Measurements from ENCODE around the gene SELENOT. TPM values are rescaled to one million over a fixed set of nuclear protein-coding genes. Genes with fewer than 3 reads are reported as not detected.

The SELENOT gene
- total RNA-seq, 1 experiment from 2014 or later = 48.3 TPM

- no peak for TF ChIP-seq NR2C2 (CRISPR knock-in tag; IDR thresholded peaks at IDR 0.05)
- TF ChIP-seq FOXP1 (CRISPR knock-in tag; IDR thresholded peaks at IDR 0.05; ENCODE audit: borderline replicate concordance) = peak; percentile 88
- no peak for TF ChIP-seq ZNF671 (CRISPR knock-in tag; IDR thresholded peaks at IDR 0.05)
- TF ChIP-seq GABPB1 (CRISPR knock-in tag; IDR thresholded peaks at IDR 0.05) = peak; percentile 62
- TF ChIP-seq ZMAT4 (CRISPR knock-in tag; IDR thresholded peaks at IDR 0.05) = no peak
- no peak for TF ChIP-seq NR3C1 (CRISPR knock-in tag; conservative IDR thresholded peaks at IDR 0.05; ENCODE audit: low read depth)
- peak; percentile 89 for TF ChIP-seq ZNF232 (CRISPR knock-in tag; IDR thresholded peaks at IDR 0.05)
- TF ChIP-seq, protein P1, sequence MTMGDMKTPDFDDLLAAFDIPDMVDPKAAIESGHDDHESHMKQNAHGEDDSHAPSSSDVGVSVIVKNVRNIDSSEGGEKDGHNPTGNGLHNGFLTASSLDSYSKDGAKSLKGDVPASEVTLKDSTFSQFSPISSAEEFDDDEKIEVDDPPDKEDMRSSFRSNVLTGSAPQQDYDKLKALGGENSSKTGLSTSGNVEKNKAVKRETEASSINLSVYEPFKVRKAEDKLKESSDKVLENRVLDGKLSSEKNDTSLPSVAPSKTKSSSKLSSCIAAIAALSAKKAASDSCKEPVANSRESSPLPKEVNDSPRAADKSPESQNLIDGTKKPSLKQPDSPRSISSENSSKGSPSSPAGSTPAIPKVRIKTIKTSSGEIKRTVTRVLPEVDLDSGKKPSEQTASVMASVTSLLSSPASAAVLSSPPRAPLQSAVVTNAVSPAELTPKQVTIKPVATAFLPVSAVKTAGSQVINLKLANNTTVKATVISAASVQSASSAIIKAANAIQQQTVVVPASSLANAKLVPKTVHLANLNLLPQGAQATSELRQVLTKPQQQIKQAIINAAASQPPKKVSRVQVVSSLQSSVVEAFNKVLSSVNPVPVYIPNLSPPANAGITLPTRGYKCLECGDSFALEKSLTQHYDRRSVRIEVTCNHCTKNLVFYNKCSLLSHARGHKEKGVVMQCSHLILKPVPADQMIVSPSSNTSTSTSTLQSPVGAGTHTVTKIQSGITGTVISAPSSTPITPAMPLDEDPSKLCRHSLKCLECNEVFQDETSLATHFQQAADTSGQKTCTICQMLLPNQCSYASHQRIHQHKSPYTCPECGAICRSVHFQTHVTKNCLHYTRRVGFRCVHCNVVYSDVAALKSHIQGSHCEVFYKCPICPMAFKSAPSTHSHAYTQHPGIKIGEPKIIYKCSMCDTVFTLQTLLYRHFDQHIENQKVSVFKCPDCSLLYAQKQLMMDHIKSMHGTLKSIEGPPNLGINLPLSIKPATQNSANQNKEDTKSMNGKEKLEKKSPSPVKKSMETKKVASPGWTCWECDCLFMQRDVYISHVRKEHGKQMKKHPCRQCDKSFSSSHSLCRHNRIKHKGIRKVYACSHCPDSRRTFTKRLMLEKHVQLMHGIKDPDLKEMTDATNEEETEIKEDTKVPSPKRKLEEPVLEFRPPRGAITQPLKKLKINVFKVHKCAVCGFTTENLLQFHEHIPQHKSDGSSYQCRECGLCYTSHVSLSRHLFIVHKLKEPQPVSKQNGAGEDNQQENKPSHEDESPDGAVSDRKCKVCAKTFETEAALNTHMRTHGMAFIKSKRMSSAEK (CRISPR knock-in tag; IDR thresholded peaks at IDR 0.05; ENCODE audit: borderline replicate concordance) = no peak
- TF ChIP-seq TEAD1 (CRISPR knock-in tag; IDR thresholded peaks at IDR 0.05) = no peak
- TF ChIP-seq FOXP4 (CRISPR knock-in tag; IDR thresholded peaks at IDR 0.05) = peak; percentile 81
- peak; percentile 65 for TF ChIP-seq ETV6 (CRISPR knock-in tag; IDR thresholded peaks at IDR 0.05)
- TF ChIP-seq ZBTB43 (CRISPR knock-in tag; IDR thresholded peaks at IDR 0.05) = peak; percentile 28; the same call in 1 of the 2 replicates
Measured at GRCh38 chr3:150603153-150603979, at the start of gene SELENOT (continued).

DNA sequence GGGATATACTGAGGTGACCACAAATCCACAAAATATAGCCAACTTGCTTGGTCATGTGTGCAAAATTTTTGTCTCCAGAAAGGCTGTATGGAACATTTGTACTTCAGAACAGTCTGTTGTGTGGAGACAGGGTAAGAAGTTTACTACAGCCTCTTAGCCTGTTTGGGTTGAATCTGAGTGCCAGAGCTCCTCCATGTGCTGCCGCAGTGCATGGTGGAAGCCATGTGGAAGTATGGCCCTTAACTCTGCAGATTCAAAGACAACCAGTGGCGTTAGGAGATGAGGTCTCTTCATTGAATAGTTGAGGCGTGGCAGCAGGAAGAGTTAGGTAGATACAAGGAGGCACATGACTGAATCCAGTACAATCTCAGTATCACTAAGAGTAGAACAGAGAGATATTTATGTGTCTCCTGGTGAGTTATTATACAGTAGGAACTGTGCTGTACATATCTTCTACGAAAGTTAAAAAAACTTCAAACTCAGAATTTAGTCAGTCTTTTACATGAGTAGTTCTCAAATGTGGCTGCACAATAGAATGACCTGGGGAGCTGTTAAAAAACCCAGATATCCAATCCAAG is 47.2 kb upstream of the SELENOT start:
- TF ChIP-seq, protein P2, sequence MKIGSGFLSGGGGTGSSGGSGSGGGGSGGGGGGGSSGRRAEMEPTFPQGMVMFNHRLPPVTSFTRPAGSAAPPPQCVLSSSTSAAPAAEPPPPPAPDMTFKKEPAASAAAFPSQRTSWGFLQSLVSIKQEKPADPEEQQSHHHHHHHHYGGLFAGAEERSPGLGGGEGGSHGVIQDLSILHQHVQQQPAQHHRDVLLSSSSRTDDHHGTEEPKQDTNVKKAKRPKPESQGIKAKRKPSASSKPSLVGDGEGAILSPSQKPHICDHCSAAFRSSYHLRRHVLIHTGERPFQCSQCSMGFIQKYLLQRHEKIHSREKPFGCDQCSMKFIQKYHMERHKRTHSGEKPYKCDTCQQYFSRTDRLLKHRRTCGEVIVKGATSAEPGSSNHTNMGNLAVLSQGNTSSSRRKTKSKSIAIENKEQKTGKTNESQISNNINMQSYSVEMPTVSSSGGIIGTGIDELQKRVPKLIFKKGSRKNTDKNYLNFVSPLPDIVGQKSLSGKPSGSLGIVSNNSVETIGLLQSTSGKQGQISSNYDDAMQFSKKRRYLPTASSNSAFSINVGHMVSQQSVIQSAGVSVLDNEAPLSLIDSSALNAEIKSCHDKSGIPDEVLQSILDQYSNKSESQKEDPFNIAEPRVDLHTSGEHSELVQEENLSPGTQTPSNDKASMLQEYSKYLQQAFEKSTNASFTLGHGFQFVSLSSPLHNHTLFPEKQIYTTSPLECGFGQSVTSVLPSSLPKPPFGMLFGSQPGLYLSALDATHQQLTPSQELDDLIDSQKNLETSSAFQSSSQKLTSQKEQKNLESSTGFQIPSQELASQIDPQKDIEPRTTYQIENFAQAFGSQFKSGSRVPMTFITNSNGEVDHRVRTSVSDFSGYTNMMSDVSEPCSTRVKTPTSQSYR (CRISPR knock-in tag; IDR thresholded peaks at IDR 0.05) = no peak
- no peak for TF ChIP-seq CREM (CRISPR knock-in tag; IDR thresholded peaks at IDR 0.05)
- TF ChIP-seq NR3C1 (CRISPR knock-in tag; conservative IDR thresholded peaks at IDR 0.05; ENCODE audit: low read depth) = no peak
- H3K27me3 Mint-ChIP-seq (ENCODE audit: low read depth) = no peaks in the 10 kb centered on the region
- DNase-seq (ENCODE audit: low spot score) = no peak
- H3K9me3 Mint-ChIP-seq = no peaks in the 10 kb centered on the region
- H3K4me1 Mint-ChIP-seq = no peaks in the 10 kb centered on the region
- no peak for ATAC-seq
- H3K27ac Mint-ChIP-seq = peak overlapping the region; percentile 73
- peaks cover 37% of the 10 kb centered on the region for H3K36me3 Mint-ChIP-seq
- POLR2A ChIA-PET = interaction anchor here (0.5 kb wide), 1 partner anchor 43 kb away, joined by 4 read pairs; no protein-coding TSS in a partner anchor
- CTCF ChIA-PET = no interaction called here
- H3K4me3 Mint-ChIP-seq = no peak overlapping the region
